Activated CD8-positive, alpha-beta memory T cell treated with anti-CD3 and anti-CD28 coated beads for 36 hours (primary cell): Measurements from ENCODE around the gene GPR82. TPM values are rescaled to one million over a fixed set of nuclear protein-coding genes. Genes with fewer than 3 reads are reported as not detected.
"Not testable (repeated sequence)": the region's sequence is repeated elsewhere in the genome, so short reads cannot be mapped to it uniquely, and the experiment has no call there.

ENCODE experiments used
- CTCF ChIA-PET: fragments of 350-600 bp; sonication (Branson Sonifier 250); formaldehyde crosslinking; loops from one replicate; lab custom pipeline; 2021; ENCODE audit warnings: antibody characterized with exemption; lab: Charles Lee
- POLR2A ChIA-PET: fragments of 350-600 bp; sonication (Branson Sonifier 250); formaldehyde crosslinking; loops from one replicate; lab custom pipeline; 2021; ENCODE audit warnings: antibody characterized with exemption; lab: Charles Lee
- total RNA-seq, 2 experiments: library from RNA; stranded (reverse); gene quantifications; one replicate each; pipeline ENCODE4 v1.2.3, GENCODE V29; 2021

The GPR82 gene, protein sequence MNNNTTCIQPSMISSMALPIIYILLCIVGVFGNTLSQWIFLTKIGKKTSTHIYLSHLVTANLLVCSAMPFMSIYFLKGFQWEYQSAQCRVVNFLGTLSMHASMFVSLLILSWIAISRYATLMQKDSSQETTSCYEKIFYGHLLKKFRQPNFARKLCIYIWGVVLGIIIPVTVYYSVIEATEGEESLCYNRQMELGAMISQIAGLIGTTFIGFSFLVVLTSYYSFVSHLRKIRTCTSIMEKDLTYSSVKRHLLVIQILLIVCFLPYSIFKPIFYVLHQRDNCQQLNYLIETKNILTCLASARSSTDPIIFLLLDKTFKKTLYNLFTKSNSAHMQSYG
- under 1 TPM; 0.34 to 0.40 TPM for total RNA-seq

DNA sequence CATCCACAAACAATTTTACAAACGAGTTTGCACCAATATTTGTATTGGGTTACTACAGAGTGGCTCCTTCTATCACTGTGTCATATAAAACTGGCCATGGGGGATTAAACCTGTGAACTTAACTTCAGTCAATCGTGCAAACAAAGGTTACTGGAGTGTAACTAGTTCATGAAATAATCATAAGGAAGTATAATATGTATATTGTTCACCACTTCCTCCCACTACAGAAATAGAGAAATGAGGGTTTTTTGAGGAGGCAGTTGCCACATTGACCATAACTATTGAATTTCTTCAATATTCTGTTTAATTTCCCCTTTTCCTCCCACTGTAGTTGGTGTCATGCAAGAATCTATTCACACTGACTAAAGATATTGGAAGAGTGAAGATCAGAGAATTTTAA is at the start of gene GPR82:
GPR82 (plus strand) TSS at position 356 of the 400 bp plus-strand sequence. CDS start 2,846 bp downstream, outside the sequence.
- POLR2A ChIA-PET, result no interaction called here
- CTCF ChIA-PET, result no interaction called here

DNA sequence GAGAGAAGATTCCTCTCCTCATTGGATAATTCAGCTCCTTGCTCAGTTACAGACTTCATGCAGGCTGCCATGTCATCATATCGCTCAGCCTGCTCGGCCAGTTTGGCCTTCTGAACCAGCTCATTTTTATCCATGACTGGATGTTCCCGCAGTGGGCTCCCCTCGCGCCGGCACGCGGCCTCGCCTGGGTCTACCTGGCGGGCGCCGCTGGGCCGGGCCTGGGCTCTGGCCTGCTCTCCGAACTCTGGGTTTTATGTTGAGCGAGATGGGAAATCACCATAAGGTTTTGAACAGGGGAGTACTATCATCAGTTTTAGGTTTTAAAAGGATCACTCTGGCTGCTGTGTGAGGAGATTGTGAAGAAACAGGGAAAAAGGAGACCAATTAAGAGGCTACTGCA is 47.6 kb upstream of the GPR82 start:
- POLR2A ChIA-PET, CTCF ChIA-PET: not testable (repeated sequence)

- CTCF ChIA-PET, result no interaction called here
Observed at GRCh38 chrX:41677183-41678060, 46.6 kb upstream of the GPR82 start.

DNA sequence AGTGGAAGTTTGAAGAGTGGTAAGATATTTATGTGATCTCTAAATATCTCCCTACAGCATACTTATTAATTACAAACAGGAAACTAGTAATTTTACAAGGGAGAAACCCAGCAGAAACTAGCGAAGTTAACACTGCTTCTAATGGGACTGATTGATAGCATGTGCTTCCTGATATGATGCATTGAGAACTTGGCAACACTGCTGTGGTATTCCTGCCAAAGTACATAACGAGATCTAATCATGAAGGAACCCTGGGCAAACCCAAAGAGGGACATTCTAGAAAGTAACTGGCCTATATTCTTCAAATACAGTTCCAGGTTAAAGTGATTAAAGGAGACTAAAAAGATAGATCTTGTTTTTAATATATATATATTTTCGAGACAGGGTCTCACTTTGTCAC is 39.8 kb upstream of the GPR82 start:
- POLR2A ChIA-PET, result no interaction called here

More at GRCh38 chrX:41677183-41678060, 46.6 kb upstream of the GPR82 start:
- POLR2A ChIA-PET, result no interaction called here

DNA sequence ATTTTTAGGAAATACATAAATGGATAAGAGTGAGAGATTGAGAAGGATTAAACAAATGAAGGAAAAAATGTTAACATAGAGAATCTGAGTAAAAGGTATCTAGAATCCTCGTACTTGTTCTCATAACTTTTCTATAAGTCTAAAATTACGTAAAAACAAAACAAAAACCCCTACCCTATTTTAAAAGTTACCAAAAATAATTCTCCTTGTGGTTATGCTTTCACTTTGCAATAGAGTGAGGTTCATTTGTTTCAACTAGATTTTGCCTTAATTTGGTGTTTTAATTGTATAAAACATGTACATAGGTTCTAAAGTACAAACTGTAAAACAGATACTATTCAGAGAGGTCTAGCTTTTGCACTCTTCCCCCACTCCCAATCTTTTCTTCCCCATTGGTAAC is 39.0 kb upstream of the GPR82 start:
- ChIA-PET CTCF (no interaction called here), POLR2A (no interaction called here)

More for the DNA sequence above, 39.8 kb upstream of the GPR82 start:
- CTCF ChIA-PET, result no interaction called here

- ChIA-PET CTCF (no interaction called here), POLR2A (no interaction called here)
Observed at GRCh38 chrX:41686788-41687187, 37.2 kb upstream of the GPR82 start.

DNA sequence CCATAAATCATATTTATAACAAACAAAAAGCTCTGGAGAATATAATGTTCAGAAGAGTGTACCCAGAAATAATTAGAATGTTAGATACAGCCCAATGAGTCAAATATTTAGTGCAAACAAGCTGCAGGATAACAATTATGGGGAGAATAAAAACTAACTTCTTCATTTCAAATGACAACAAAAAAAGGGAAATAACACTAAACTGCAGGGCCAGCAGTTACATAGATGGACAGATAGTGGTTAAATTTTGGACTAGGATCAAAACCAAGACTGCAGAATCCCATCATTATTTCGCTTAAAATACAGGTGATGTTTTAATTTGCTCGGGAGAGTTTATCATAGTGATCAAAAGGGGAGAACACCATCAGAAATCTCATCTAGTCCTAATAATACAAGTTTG is 35.8 kb upstream of the GPR82 start:
- ChIA-PET CTCF (no interaction called here), POLR2A (interaction anchor here (1.0 kb wide), 1 partner anchor 23 kb away, joined by 3 read pairs; no protein-coding TSS in a partner anchor)

DNA sequence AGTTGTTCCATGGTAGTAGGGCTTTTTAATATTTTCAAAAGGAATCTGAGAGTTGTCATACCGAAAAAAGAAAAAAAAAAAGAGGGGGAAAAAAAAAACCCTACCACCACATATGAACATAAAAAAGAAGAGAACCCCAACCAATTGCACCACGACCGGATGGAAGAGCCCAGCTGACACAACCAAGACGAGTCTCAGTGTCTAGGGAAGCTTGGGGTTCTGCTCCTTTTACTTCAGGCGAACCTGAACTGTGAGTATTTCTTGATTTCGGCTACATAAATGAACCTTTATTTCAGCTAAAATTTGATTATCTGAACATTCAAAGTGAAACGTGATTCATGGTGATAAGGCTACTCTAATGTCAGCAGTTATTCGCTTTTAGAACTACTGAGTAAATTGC is 35.1 kb upstream of the GPR82 start, which contains the start of gene GPR34:
GPR34 (plus strand) TSS at position 139 of the 400 bp plus-strand sequence. CDS start 6,661 bp downstream, outside the sequence.
- POLR2A ChIA-PET, result interaction anchor here (1.0 kb wide), 1 partner anchor 24 kb away, joined by 3 read pairs; no protein-coding TSS in a partner anchor

DNA sequence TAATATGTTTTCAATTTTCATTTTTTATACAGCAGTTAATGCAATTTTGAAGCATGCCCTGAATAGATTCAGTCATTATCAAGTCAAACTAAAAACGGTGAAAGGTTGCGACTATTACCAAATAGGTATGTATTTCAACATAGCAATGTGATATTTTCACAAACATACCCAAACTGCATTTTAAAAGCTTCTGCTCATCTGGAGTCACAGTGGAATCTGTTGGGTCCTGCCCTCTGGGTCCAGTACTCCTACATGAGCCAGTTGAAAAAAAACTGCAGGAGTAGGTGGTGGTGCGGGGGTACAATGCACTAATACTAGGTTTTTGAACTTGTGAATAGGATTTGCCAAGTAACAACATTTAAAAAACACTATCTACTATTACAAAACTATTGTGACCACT is 34.3 kb upstream of the GPR82 start:
- ChIA-PET CTCF (no interaction called here), POLR2A (no interaction called here)

More for the DNA sequence above, 35.1 kb upstream of the GPR82 start, which contains the start of gene GPR34:
- CTCF ChIA-PET, result no interaction called here

DNA sequence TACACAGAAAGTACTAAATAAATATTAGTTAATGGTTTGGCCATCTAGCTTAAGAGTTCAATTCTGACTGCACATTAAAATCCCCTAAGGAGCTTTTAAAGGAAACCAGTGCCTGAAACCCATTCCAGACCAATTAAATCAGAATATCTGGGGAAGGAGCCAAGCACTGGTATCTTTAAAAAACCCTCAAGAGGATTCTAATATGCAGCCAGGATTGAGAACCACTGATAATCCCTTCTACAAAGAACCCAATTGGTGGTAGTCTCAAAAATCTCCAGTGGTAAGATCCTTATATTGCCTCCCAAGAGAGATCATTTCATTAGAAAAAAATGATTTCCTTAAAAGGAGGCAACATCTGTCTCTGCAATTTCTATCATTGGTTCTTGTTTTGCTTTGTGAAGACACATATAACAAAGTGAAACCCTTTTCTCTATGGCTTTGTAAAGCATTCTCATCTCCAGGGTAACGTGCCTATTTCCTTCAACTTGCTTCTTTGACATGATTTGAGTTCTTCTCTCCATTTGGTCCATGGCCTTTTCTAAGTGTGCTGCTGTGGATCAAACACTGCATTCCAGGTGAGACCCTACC is 31.7 kb upstream of the GPR82 start:
- POLR2A ChIA-PET, result interaction anchor here (0.6 kb wide), 1 partner anchor 10 kb away, joined by 3 read pairs; no protein-coding TSS in a partner anchor
- CTCF ChIA-PET, result no interaction called here

DNA sequence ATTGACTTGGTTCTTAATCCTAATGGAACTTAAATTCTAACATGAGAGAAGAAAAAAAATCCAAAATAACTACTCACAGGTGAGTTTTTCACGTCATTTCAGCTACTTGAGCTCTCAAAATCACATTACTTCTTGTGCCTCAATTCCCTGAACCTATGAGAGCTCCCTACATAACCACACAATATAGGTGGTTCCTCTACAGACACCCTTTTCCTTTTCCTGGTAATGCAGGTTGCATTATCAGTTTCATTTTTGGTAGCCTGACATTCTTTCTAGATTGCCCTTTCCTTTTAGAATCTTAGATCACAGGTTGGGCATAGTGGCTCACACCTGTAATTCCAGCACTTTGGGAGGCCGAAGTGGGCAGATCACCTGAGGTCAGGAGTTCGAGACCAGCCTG is 31.0 kb upstream of the GPR82 start:
- POLR2A ChIA-PET, result no interaction called here
- CTCF ChIA-PET, result no interaction called here

GRCh38 chrX:41695426-41695825 is 28.6 kb upstream of the GPR82 start:
- POLR2A ChIA-PET, result no interaction called here
- CTCF ChIA-PET, result interaction anchor here (0.6 kb wide), 1 partner anchor 22 kb away, joined by 4 read pairs; no protein-coding TSS in a partner anchor

DNA sequence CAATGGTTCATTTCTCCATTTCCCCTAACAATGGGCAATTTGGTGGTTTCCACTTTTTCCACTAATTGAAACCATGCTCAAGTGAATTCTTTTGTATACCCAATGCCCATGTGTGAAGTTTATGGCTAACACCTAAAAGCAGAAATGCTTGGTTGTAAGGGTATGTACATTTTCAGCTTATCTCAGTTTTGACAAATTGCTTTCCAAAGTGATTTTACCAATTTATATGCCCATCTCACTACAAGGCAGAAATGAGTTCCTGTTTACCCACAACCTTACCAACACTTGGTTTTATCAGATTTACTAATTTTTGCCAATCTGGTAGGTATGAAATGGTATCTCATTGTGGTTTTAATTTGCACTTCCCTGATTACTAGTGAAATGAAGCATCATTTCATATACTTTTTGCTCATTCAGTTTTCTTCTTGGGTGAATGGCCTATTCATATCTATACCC is 20.4 kb upstream of the GPR82 start:
- ChIA-PET POLR2A (interaction anchor here (0.6 to 0.7 kb wide), 2 partner anchors 122 to 940 kb away, joined by 4 to 7 read pairs; no protein-coding TSS in a partner anchor), CTCF (no interaction called here)

- ChIA-PET POLR2A (no interaction called here), CTCF (interaction anchor here (1.1 kb wide), 1 partner anchor 13 kb away, joined by 3 read pairs; no protein-coding TSS in a partner anchor)
Observed at GRCh38 chrX:41705042-41705441, 18.9 kb upstream of the GPR82 start.

DNA sequence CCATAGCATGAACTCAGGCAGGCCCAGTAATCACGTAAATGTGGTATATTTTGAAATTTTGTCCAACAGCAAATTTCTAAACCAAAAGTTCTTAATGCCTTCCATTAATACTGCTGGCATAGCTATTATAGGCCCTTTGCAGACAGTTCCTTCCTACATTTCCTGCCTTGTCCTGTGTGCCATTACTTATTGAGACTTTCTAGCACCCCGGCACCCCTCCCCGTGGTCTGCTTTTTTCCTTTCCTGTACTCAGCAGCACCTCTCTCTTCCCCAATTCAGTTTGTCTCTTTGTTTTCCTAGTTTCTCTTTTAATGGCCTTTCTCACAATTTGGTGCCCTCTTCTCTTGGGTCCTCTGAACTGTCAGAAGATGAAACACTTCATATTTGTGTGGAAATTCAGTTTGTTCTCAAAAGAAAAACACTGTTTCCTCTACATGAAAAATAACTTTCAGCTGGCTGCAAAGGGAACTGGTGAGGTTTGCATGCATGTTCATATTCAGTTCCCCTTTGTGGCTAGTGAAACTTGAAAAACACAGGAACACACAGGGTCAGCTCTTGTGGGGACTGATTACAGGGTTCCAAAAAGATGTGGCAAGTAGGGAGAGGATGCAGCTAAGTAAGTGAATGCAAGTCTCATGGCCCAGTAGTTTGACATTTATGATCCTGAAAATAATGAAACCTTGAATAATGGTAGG is 18.2 kb upstream of the GPR82 start:
- CTCF ChIA-PET, result no interaction called here
- POLR2A ChIA-PET, result no interaction called here

- ChIA-PET CTCF (no interaction called here), POLR2A (no interaction called here)
Observed at GRCh38 chrX:41707218-41707617, 16.8 kb upstream of the GPR82 start.

GRCh38 chrX:41708486-41708885 is 15.5 kb upstream of the GPR82 start:
- ChIA-PET CTCF (no interaction called here), POLR2A (no interaction called here)

- POLR2A ChIA-PET, result no interaction called here
Observed at GRCh38 chrX:41711021-41711667, 12.8 kb upstream of the GPR82 start.

More at GRCh38 chrX:41711021-41711667, 12.8 kb upstream of the GPR82 start:
- CTCF ChIA-PET, result no interaction called here
